GM18502 (cell line): ENCODE results near the gene ERICH2.

ENCODE experiments used
- ATAC-seq: cut with Tn5 transposase; IDR thresholded peaks from one replicate; pipeline ENCODE4 v1.9.1; 2021; ENCODE audit warnings: mild to moderate bottlenecking; ENCODE audit not compliant: unreplicated experiment, poor library complexity

ERICH2 gene

DNA sequence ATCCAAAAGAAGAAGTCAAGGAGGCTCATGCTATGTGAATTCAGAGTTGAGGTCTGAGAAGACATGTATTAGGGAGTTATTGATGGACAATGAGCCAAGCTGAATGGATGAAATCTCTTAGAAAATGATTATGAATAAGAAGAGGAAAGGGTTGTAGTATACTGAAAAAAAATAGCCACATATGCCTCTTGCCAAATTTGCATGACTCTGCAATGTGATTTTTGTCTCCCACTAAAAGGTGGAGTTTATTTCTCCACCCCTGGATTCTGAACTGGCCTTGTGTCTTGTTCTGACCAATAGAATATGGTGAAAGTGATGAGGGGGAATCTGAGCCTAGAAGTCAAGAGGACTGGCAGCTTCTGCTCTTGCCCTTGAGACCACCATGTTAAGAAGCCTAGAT, 8.6 kb upstream of the ERICH2 start:
- no peak for ATAC-seq

- ATAC-seq: no peak
Measured at GRCh38 chr2:170762760-170763159, 7.4 kb upstream of the ERICH2 start.

DNA sequence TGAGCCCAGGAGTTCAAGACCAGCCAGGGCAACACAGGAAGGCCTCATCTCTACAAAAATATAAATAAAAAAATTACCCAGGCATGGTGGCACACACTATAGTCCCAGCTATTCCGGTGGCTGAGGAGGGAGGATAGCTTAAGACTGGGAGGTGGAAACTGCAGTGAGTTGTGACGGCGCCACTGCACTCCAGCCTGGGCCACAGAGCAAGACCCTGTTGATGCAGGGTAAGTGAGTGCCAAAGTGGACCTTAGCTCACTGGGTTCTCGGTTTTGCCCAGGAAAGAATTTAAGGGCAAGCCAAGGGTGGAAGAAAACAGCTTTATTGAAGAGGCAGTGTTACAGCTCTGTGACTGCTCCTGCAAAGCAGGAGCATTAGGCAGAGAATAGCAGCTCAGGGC, 6.9 kb upstream of the ERICH2 start:
- no peak for ATAC-seq

GRCh38 chr2:170764880-170765261, 5.3 kb upstream of the ERICH2 start:
- ATAC-seq: no peak

GRCh38 chr2:170766693-170767092, 3.5 kb upstream of the ERICH2 start:
- no peak for ATAC-seq

DNA sequence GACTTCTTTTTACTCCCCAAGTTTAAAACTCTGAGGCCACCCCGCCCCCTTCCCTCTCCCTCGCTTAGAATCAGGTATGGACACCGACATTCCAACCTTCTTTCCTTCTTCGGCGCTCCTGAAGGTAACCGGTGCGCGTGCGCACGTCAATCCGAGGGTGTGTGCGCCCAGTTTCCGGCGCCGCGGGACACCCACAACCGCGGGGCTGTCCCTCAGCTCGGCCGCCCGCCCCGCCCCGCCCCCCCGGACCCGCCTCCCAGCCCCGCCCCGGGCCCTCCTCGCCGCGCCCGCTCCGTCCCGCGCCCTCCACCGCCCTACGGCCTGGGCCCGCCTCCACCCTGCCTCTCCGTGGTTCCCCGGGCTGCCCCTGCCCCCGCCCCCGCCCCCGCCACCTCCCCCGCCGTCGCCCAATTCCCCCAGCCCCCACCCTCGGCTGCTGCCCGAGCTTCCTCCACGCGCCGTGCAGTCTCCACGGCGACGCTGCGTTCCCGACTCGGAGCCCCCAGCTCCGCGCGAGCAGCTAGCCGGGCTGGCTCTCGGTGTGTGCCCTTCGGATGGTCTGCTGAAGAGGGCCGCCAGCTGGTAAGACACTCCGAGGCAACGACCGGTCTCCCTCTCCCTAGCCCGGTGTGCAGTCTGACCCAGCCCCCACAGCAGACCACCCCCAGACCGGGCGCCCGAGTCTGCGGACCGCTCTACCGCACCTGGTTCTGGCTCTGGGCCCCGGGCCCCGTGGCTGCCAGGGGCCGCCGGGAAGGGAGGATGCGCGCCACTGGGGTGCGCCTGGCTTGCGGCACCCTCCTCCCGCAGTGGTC, 635 bp downstream of the ERICH2 start:
- peak; percentile 85 for ATAC-seq

DNA sequence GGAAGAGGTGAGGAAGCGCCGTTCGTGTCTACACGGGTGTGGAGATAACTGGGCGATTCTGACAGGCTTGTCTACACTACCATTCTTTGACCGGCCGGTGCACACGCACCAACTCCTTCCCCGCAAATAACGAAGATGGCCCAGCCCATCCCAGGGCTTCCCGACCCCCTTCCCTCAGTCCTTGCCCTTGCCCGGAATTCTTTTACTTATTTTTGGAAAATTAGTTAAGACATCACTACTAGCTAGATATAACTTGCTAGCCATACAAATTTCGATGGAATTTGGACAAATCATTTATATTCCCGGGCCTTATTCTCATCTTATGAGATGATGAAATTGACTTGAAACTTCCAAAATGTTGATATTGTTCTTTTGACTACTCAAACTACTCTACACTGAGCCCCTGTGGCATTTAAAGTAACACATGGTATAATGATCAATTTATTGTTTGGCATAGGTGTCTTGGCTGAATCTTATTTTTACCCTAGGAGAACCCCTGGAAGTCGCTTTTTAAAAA, 1.3 kb downstream of the ERICH2 start:
- ATAC-seq: no peak

GRCh38 chr2:170772295-170772694, 2.1 kb downstream of the ERICH2 start:
- no peak for ATAC-seq

- no peak for ATAC-seq
Measured at GRCh38 chr2:170774074-170774473, 3.9 kb downstream of the ERICH2 start.

DNA sequence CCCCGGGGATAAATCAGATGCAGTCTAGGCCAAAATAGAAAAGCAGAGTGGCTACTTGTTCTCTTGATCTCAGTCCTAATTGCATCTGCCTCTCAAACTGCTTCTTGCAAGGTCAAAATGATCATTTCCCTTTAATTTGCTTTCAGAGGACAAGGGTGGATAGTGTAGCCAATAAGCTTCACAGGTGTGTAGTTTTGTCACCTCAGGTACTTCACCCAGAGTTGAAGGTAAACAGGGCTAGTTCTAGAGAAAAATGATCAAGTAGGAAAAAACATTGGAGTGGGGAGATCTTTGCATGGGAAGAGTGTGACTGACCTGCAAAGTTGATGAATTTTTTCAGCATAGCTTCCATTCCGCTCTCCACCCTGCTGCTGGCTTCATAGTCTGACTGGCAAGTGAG, 8.7 kb downstream of the ERICH2 start:
- no peak for ATAC-seq

GRCh38 chr2:170779304-170779703, 9.1 kb downstream of the ERICH2 start:
- ATAC-seq: no peak

DNA sequence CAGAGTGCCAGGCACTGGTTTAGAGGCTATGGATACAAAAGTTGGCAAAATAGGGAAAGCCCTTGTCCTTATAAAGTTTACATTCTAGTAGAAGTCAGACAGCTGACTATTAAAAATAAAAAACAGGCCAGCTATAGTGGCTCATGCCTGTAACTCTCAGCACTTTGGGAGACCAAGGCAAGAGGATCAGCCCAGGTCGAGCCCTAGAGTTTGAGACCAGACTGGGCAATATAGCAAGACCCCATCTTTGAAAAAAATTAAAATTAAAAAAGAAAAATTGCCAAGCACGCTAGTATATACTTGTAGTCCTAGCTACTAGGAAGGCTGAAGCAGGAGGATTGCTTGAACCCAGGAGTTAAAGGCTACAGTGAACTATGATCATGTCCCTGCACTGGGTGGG, 12.5 kb downstream of the ERICH2 start:
- no peak for ATAC-seq

GRCh38 chr2:170783549-170783948, 13.4 kb downstream of the ERICH2 start:
- no peak for ATAC-seq

GRCh38 chr2:170798996-170799395, 28.8 kb downstream of the ERICH2 start:
- no peak for ATAC-seq

DNA sequence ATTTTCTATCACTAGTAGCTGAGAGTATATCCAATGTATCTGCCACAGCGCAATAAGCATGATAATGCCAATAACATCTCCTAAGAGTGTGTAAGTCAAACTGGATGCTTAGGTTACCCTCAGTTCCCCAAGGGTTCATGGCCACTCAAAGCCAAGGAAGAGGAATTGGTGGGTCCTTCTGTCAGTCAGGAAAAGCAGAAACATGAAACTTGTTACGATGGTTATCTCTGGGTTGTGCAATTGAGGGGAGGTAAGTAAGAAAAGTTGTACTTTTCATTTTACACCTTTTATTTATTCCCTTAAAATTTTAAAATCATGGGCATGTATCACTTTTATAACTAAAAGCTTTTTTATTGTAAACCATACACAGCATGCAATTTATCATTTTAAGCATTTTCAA, 36.4 kb downstream of the ERICH2 start:
- ATAC-seq: no peak

GRCh38 chr2:170812710-170813600, 42.8 kb downstream of the ERICH2 start:
- no peak for ATAC-seq

GRCh38 chr2:170813611-170814532, 43.7 kb downstream of the ERICH2 start:
- ATAC-seq: no peak

DNA sequence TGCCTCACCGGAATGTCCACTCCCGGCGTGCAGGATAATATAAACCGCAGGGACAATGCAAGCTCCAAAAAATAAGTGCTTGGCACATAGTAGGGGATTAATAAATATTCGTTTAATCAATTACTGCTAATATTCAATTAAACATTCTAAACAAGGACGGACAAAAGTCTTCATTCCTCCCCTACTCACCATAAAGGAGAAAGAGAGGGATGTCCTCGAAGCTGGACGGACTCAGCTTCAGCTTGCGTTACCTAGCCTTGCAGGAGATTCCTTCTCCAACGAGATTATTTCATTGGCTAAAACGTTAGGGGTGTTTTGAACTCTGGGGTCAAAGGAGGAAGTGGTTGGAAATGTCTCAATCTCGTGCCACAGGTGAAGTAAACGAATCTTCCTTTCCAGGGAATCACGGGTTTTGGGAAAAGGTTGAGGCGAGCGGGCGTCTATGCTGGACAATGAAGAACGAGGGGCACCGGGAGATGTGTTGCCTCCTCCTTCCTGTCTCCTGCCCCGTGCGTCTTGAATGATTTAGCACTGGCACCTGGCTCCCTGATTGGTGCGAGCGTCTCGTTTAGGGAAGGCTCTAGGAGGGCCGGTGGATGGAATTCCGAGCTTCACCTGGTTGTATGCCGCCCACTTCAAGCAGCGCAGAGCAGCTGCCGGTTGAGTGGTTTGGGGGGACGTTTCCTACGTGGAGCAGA, 44.5 kb downstream of the ERICH2 start:
- ATAC-seq: no peak

DNA sequence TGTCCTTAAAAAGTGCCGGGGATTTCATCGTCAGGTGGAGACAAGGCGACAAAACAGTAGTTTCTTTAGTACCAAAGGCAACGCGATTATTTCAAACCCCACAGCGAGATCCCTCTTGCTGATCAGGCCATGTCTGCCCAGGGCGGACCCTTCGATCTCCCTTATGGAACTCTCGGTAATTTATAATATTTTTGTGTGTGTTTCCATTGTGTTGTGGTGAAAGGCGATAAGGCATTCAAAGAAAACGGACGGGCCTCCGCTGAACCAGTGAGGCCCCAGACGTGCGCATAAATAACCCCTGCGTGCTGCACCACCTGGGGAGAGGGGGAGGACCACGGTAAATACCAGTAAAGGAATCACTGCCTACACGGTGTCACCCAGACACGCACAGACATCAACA, 45.1 kb downstream of the ERICH2 start:
- no peak for ATAC-seq
